GM12873 (cell line): ENCODE measurements around the gene HEY2.

Experiments
- TF ChIP-seq, protein P1 (sequence below): IDR thresholded peaks from 2 replicates; pipeline ENCODE4 v1.5.1; 2012; ENCODE audit warnings: low read depth, mild to moderate bottlenecking, moderate library complexity, low read length, control low read depth; ENCODE audit not compliant: insufficient read depth; ENCODE audit errors: missing control alignments

Gene HEY2

GRCh38 chr6:125749173-125749864, at the start of gene HEY2:
Gene HEY2 (plus strand): TSS chr6:125749632. CDS start chr6:125749777, 145 bp downstream.
- TF ChIP-seq, protein P1, sequence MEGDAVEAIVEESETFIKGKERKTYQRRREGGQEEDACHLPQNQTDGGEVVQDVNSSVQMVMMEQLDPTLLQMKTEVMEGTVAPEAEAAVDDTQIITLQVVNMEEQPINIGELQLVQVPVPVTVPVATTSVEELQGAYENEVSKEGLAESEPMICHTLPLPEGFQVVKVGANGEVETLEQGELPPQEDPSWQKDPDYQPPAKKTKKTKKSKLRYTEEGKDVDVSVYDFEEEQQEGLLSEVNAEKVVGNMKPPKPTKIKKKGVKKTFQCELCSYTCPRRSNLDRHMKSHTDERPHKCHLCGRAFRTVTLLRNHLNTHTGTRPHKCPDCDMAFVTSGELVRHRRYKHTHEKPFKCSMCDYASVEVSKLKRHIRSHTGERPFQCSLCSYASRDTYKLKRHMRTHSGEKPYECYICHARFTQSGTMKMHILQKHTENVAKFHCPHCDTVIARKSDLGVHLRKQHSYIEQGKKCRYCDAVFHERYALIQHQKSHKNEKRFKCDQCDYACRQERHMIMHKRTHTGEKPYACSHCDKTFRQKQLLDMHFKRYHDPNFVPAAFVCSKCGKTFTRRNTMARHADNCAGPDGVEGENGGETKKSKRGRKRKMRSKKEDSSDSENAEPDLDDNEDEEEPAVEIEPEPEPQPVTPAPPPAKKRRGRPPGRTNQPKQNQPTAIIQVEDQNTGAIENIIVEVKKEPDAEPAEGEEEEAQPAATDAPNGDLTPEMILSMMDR = no peak

GRCh38 chr6:125700581-125701353, 48.7 kb upstream of the HEY2 start:
- TF ChIP-seq, protein P1 = no peak

GRCh38 chr6:125701354-125701668, 48.1 kb upstream of the HEY2 start:
- TF ChIP-seq, protein P1 = no peak

- TF ChIP-seq, protein P1 = no peak
These were observed 41.7 kb upstream of the HEY2 start for GRCh38 chr6:125707615-125708243.

- TF ChIP-seq, protein P1 = no peak
These were observed 38.3 kb upstream of the HEY2 start for GRCh38 chr6:125711013-125711675.

DNA sequence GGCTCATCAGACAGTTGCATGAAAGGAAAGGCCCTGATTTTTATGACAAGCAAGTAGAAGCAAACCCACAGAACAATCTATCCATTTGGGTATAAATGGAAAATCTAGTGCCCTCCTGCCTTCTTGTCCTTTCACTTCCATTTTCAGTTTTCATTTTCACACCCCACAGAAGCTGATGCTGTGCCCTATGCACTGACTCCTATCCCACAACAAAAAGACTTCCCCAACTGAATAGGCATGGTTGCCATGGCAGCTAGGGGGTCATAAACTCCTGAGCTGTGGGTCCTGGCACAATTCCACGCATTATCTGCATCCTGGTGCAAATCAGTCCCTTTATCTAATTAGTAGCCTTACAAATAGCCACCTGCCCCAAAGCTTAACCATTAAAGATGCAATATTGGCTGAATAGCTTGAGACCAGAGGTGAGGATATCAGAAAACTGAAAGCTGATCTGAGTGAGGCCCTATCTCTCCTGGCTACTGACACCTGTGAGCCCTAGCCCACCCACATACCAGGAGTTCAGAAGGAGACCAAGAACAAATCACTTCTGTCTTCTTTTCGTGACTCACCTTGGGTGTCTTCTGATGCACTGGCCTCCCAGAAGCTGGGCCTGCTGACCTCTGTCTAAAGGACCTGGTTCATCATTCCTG, 34.9 kb upstream of the HEY2 start:
- TF ChIP-seq, protein P1 = no peak
